SK-N-MC (cell line): ENCODE data around the gene ST6GAL2.

Experiments used
- EZH2 ChIP-seq: fragments of 200-600 bp; sonication (generic); IDR thresholded peaks from one replicate; pipeline ENCODE4 v1.6.1; 2017; ENCODE audit warnings: antibody characterized with exemption
- FOXP2 ChIP-seq: optimal IDR thresholded peaks from 2 replicates; pipeline ENCODE3; 2011; ENCODE audit warnings: mild to moderate bottlenecking, moderate library complexity; ENCODE audit not compliant: insufficient read depth; ENCODE audit errors: extremely low read length, control extremely low read depth
- POLR2AphosphoS5 ChIP-seq: IDR thresholded peaks from 2 replicates; pipeline ENCODE4 v1.6.1; 2012; ENCODE audit warnings: mild to moderate bottlenecking, low read depth, low read length, borderline replicate concordance

GRCh38 chr2:106792671-106793070 lies 93.3 kb downstream of the ST6GAL2 start:
- no peak for TF ChIP-seq POLR2AphosphoS5
- TF ChIP-seq EZH2 = no peak
- no peak for TF ChIP-seq FOXP2
